ENCODE measurements around the gene DTNBP1. TPM values are rescaled to one million over a fixed set of nuclear protein-coding genes. Genes with fewer than 3 reads are reported as not detected.

Gene DTNBP1
- total and polyA plus RNA-seq, 2 experiments from 2014 or later: 0.32 to 15.8 TPM

DNA sequence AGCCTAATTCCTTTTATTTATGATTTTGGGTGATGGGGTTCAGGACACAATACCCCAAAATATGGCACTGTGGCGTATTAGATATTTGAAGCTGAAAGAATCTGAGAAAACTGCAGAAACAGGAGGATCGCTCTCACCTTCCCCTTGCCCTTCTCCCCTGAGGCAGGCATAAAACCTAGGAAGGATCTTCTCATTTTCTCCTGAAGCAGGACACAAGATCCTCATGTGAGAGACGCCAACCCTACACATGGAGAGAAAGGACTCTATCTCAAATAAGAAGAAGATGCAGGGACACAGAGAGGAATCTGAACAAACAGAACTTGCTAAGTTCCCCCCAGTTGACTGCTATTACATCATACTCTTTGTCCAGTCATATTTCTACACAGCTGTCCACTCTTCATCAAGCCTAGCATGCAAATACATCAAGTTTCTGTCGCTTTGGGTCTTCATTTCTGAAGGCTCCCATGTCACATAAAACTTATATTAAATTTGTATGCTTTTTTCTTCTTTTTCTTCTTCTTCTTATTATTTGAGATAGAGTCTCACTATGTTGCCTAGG lies 109.0 kb downstream of the DTNBP1 start:
- TF ChIP-seq EZH2 (IDR thresholded peaks at IDR 0.05; ENCODE audit: insufficient read depth, poor library complexity, severe bottlenecking) (no peak), EZH2phosphoT487 (IDR thresholded peaks at IDR 0.05; ENCODE audit: insufficient read depth, low read depth) (no peak)
- no peak overlapping the region for H3K27ac ChIP-seq
- H3K79me2 ChIP-seq (ENCODE audit: insufficient read depth): no peaks in the 10 kb centered on the region
- H3K4me2 ChIP-seq (ENCODE audit: unreplicated experiment): no peak overlapping the region
- 97 to 98% methylated on average over 4 of the region's 4 CpGs for WGBS, 2 experiments (ENCODE audit: low coverage in 1 of 2, low lambda C conversion rate in 2 of 2, missing lambda C conversion rate in 2 of 2)
- H2AFZ ChIP-seq: no peak overlapping the region
- H4K20me1 ChIP-seq (ENCODE audit: insufficient read depth): no peaks in the 10 kb centered on the region
- no peak for DNase-seq
- no peaks in the 10 kb centered on the region for H3K36me3 ChIP-seq (ENCODE audit: low read depth)
- in situ Hi-C loops (cut with MboI): no loop called here
- no peaks in the 10 kb centered on the region for H3K27me3 ChIP-seq (replicated peaks; ENCODE audit: insufficient read depth)
- H3K9ac ChIP-seq: no peak overlapping the region
- H3K4me1 ChIP-seq (ENCODE audit: insufficient read depth): no peaks in the 10 kb centered on the region
- H3F3A ChIP-seq (ENCODE audit: insufficient read depth): no peaks in the 10 kb centered on the region
- H3K4me3 ChIP-seq: no peak overlapping the region
- no peaks in the 10 kb centered on the region for H3K9me2 ChIP-seq (ENCODE audit: insufficient read depth)
- no peaks in the 10 kb centered on the region for H3K9me3 ChIP-seq (ENCODE audit: low read depth)

DNA sequence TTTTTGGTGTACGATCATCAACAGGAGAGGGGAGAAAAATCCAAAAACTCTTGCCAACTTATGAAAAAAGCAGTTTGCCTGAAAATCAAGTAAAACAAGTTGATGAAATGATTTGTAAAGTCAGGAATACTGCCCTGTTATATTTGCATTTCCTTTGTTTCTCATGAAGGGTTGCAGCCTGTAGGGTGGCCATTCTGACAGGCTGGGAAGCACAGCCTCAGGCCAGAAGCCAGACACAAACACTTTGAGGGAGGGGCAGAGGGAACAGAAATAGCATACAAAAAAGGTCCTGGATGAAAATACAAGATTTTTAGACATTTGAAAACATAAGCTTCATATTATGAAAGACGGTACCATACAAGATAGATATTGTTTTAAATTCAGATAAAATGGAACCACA lies 109.8 kb downstream of the DTNBP1 start:
- Histone ChIP-seq H3F3A (ENCODE audit: insufficient read depth) (no peaks in the 10 kb centered on the region), H3K9me3 (ENCODE audit: low read depth) (no peaks in the 10 kb centered on the region), H3K27ac (no peak overlapping the region), H3K4me3 (no peak overlapping the region), H3K9me2 (ENCODE audit: insufficient read depth) (no peaks in the 10 kb centered on the region), H3K4me1 (ENCODE audit: insufficient read depth) (no peaks in the 10 kb centered on the region), H3K36me3 (ENCODE audit: low read depth) (no peaks in the 10 kb centered on the region), H3K9ac (no peak overlapping the region), H3K79me2 (ENCODE audit: insufficient read depth) (no peaks in the 10 kb centered on the region), H2AFZ (no peak overlapping the region), H3K4me2 (ENCODE audit: unreplicated experiment) (no peak overlapping the region), H4K20me1 (ENCODE audit: insufficient read depth) (no peaks in the 10 kb centered on the region), H3K27me3 (replicated peaks; ENCODE audit: insufficient read depth) (no peaks in the 10 kb centered on the region)
- DNase-seq: no peak
- in situ Hi-C loops (cut with MboI): no loop called here
- no peak for TF ChIP-seq EZH2phosphoT487 (IDR thresholded peaks at IDR 0.05; ENCODE audit: insufficient read depth, low read depth)
- 72 to 83% methylated on average over 2 of the region's 2 CpGs for WGBS, 2 experiments (ENCODE audit: low coverage in 1 of 2, low lambda C conversion rate in 2 of 2, missing lambda C conversion rate in 2 of 2)

DNA sequence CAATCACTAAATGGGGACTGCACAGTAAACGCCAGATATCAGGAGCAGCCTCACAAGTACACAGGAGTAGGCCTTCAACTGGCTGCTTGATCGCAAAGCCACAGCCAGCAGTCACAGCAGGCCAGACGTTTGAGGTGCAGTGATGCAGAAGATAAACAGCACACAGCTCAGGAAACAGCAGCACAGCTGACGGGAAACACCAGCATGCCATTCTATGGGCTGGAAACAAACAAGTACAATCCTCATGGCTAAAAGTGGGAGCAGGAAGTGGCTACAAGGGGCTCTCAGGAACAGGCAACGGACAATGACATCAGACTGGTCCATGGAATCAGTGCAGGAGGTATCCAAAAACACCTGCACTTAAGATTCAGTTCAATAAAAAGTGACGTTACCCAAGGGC lies 111.0 kb downstream of the DTNBP1 start:
- H3K36me3 ChIP-seq (ENCODE audit: low read depth): no peaks in the 10 kb centered on the region
- H3K4me3 ChIP-seq: no peak overlapping the region
- no peaks in the 10 kb centered on the region for H3K9me3 ChIP-seq (ENCODE audit: low read depth)
- TF ChIP-seq EZH2 (IDR thresholded peaks at IDR 0.05; ENCODE audit: insufficient read depth, poor library complexity, severe bottlenecking) (no peak), EZH2phosphoT487 (IDR thresholded peaks at IDR 0.05; ENCODE audit: insufficient read depth, low read depth) (no peak)
- no peaks in the 10 kb centered on the region for H3K9me2 ChIP-seq (ENCODE audit: insufficient read depth)
- H3K79me2 ChIP-seq (ENCODE audit: insufficient read depth): no peaks in the 10 kb centered on the region
- H3K27me3 ChIP-seq (replicated peaks; ENCODE audit: insufficient read depth): no peaks in the 10 kb centered on the region
- no peak overlapping the region for H3K4me2 ChIP-seq (ENCODE audit: unreplicated experiment)
- no peak overlapping the region for H3K9ac ChIP-seq
- H2AFZ ChIP-seq: no peak overlapping the region
- H3K27ac ChIP-seq: no peak overlapping the region
- H4K20me1 ChIP-seq (ENCODE audit: insufficient read depth): no peaks in the 10 kb centered on the region
- in situ Hi-C loops (cut with MboI): no loop called here
- no peak for DNase-seq
- 37 to 43% methylated on average over 6 of the region's 6 CpGs for WGBS, 2 experiments (ENCODE audit: low coverage in 1 of 2, low lambda C conversion rate in 2 of 2, missing lambda C conversion rate in 2 of 2)
- H3K4me1 ChIP-seq (ENCODE audit: insufficient read depth): no peaks in the 10 kb centered on the region
- no peaks in the 10 kb centered on the region for H3F3A ChIP-seq (ENCODE audit: insufficient read depth)

DNA sequence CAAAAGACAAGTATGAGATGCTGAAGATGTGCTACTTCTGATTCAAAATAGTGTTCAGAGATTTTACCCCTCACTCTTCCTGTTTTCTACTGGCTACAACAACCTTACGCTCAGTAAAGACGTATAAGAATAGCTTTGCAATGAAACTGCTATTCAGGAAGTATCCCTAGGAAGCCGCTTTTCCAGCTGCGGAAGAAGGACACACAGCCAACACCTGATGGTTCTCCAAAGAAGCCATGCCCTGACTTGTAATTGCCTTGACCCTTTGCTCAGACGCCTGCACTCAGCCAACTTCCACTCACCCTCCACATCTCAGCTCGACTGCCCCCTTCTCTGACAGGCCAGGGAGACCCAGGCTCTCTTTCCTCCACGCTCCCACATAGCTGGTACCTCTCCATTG lies 111.6 kb downstream of the DTNBP1 start:
- in situ Hi-C loops (cut with MboI): no loop called here

More for the DNA sequence above, 111.6 kb downstream of the DTNBP1 start:
- no peaks in the 10 kb centered on the region for H3K36me3 ChIP-seq (ENCODE audit: low read depth)
- no peaks in the 10 kb centered on the region for H3K27me3 ChIP-seq (replicated peaks; ENCODE audit: insufficient read depth)
- H3K4me1 ChIP-seq (ENCODE audit: insufficient read depth): no peaks in the 10 kb centered on the region
- H3K79me2 ChIP-seq (ENCODE audit: insufficient read depth): no peaks in the 10 kb centered on the region
- H3F3A ChIP-seq (ENCODE audit: insufficient read depth): no peaks in the 10 kb centered on the region
- H3K4me3 ChIP-seq: no peak overlapping the region
- no peak for TF ChIP-seq EZH2phosphoT487 (IDR thresholded peaks at IDR 0.05; ENCODE audit: insufficient read depth, low read depth)
- TF ChIP-seq EZH2 (IDR thresholded peaks at IDR 0.05; ENCODE audit: insufficient read depth, poor library complexity, severe bottlenecking): no peak
- H3K4me2 ChIP-seq (ENCODE audit: unreplicated experiment): no peak overlapping the region
- H3K27ac ChIP-seq: no peak overlapping the region
- no peaks in the 10 kb centered on the region for H4K20me1 ChIP-seq (ENCODE audit: insufficient read depth)
- H3K9me2 ChIP-seq (ENCODE audit: insufficient read depth): no peaks in the 10 kb centered on the region
- DNase-seq: no peak
- H3K9ac ChIP-seq: no peak overlapping the region
- H2AFZ ChIP-seq: no peak overlapping the region
- 90 to 96% methylated on average over 7 of the region's 7 CpGs for WGBS, 2 experiments (ENCODE audit: low coverage in 1 of 2, low lambda C conversion rate in 2 of 2, missing lambda C conversion rate in 2 of 2)
- no peaks in the 10 kb centered on the region for H3K9me3 ChIP-seq (ENCODE audit: low read depth)

Measured in GM23248 (cell line).